Ammon's horn (tissue), 1 donor: ENCODE data around the gene RBP3.

Experiments used
- DNase-seq: peaks from one replicate; pipeline ENCODE4 v3.0.0-alpha.2; 2016; ENCODE audit warnings: low spot score

Gene RBP3

DNA sequence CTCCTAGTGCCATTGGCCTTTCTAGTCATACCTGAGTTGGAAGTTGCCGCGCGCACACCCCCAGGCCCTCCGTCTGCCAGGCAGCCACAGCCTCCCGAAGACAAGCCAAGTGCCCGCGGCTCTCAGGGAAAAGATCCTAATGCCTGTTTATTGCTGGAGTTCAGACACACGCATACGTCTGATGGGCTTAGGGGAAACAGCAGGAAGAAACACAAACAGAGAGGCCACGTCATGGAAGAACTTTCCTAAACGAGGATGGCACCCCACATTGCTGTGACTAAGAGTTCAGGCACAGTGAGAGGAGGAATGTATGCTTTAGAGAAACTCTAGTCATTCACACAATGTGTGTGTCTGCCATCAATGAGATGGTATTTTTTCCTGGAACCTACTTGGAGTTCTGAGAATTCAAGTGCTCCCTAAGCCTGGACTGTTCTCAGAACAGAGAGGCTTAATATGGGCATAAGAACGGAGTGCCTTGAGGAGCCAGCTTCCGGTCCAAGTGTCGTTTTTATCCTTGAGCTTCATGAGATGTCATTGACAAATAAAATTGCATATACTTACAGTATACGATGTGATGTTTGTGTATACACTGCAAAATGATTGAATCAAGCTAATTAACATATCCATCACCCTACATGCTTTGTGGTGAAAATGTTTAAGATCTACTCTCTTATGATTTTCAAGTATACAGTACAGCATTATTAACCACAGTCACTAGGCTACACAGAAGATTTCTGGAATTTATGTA lies 11.6 kb upstream of the RBP3 start:
- no peak for DNase-seq

DNA sequence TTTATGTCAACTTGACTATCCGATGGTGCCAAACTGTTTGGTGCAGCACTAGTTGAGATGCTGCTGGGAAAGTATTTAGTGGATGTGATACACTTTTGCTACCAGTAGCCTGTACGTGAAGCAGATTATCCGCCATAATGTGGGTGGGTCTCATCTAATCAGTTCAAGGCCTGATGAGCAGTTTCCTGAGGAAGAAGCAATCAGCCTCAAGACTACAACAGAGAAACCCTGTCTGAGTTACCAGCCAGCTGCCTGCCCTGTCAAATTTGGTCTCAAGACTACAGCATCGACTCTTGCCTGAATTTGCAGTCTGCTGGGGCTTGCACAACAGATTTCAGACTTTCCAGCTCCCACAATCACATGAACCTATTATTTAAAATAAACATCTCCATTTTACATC lies 10.9 kb upstream of the RBP3 start:
- no peak for DNase-seq

DNA sequence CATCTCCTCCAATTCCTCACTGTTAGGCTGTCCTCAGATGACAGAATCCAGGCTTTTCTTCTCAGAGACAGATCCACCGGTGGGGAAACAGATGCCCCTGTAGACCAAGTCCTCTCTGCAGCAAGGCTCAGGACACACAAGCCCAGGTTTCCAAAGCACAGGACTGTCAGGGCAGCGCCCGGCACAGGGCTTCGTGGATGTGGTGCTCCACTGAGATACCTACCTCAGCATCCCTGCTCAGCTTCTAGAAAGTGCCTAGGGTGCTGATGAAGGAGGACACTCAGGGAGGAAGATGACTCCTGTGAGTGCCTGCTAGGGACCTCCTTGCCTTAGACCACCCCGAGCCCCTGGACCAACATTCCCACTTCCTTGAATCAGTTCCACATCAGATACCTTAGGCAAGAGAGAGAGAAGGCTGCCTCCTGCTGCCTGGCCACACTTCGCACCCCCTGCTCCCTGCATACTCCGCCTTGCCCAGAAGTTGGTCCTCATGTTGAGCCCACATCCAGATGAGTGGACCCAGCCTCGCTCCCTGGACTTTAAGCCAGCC lies 8.9 kb upstream of the RBP3 start:
- DNase-seq: no peak

DNA sequence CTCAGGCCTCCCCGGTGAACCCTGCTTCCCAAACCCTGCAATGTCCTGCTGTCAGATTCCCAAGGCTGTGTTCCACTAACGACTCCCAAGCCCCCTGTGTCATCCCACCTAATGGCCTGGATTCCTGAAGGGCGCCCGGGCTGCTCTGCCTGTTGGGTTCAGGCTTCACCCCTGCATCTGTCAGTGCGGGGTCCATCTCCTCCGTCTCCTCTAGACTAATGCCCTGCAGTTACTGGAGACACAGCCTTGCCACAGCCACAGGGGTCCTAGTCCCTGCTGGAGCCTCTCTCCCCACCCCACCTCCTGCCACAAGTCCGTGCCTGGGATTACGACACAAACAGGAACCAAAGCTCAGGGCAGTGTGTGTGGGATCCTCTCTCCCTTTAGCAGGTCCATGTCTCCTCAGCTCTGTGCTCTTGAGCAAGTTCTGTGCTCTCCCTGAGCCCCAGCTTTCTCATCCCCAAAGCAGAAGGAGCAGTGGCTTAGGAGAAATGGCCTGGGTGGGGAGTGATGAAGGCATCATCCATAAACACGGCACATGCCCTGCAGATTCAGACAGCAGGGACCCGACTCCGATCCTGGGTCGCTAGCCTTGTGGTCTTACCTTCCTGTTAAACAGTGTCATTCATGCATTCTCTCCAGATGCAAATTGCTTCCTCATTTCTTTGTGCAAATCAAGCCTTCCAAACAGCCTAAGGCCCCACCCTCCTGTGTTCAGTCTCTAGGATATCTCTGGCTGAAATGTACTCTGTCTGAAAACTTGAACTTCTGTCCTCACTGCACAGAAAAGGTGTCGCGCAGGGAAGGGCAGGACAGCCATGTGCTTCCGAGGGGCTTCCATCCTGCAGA lies 8.2 kb upstream of the RBP3 start:
- DNase-seq: no peak

DNA sequence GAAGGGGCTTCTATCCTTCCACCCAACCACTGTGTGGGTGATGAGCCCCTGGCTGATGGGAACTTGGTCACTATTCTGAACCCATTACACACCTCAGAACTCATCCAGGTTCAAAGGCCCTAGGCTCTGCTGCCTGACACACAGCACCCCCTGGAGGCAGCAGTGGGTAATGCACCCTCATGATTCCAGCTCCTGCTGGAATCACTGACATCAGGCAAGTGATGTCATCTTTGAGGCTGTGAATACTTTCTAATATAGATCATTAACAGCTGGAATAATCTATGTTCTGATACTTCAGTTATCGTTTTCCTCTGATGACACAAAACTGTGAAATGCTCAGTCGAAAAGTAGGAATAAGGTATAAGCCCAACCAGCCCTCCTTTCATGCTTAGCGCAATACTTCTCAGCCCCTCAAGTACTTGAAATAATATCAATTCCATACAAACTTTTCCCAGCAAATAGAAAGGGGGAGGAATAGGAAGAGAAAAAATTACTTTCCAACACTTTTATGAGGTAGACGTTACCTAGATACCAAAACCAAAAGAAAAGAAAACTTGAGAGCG lies 7.5 kb upstream of the RBP3 start:
- DNase-seq: peak; percentile 52

DNA sequence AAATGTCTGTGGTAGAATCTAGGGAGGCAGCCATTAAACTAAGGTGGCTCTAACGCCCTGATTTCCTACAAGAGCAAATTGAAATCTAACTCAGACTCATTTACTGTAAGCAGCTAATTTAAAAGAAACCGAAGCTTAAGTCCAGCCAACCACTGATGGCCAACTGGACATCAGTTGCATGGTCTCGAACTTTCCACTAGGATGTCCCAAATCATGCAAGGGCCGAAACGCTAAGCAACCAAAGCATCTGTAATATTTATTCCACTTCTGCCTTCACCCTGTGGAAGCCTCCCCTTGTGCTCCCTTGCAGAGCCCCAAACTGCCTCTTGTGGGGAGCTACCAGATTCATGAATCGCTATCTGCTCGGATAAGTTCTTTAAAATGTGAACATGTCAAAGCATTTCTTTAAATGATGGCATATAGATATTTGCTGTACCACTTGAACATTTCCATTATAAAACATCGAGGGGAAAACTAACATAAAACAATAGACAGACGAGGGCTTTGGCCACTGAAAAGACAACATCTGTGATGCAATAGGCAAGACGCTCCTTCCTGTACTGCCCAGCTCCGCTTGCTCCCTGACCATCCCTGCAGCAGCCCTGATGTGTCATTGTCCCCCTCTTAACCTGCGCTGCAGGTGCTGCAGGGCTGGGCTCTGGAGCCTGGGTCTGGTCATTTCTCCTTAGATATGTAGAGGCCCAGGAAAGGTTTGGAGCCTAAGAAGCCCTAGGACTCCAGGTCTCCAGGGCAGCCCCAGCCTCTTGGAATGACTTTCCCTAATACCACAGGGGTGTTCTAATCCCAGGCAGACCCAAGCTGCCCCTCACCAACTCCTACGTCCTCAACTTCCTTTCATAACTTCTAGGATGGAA lies 2.9 kb upstream of the RBP3 start:
- no peak for DNase-seq

DNA sequence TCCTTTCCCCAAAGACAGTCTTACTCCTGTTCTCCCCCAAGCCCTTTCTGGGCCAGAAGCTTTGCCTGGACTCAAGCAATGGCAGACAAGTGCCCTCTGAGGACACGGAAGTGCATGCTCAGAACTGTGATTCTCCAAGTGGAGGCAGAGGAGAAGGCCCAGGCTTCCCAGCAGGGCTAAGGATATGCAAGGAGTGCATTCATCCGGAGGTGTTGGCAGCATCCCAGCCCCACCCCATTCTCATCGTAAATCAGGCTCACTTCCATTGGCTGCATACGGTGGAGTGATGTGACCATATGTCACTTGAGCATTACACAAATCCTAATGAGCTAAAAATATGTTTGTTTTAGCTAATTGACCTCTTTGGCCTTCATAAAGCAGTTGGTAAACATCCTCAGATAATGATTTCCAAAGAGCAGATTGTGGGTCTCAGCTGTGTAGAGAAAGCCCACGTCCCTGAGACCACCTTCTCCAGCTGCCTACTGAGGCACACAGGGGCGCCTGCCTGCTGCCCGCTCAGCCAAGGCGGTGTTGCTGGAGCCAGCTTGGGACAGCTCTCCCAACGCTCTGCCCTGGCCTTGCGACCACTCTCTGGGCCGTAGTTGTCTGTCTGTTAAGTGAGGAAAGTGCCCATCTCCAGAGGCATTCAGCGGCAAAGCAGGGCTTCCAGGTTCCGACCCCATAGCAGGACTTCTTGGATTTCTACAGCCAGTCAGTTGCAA lies 1.4 kb upstream of the RBP3 start:
- DNase-seq: no peak

DNA sequence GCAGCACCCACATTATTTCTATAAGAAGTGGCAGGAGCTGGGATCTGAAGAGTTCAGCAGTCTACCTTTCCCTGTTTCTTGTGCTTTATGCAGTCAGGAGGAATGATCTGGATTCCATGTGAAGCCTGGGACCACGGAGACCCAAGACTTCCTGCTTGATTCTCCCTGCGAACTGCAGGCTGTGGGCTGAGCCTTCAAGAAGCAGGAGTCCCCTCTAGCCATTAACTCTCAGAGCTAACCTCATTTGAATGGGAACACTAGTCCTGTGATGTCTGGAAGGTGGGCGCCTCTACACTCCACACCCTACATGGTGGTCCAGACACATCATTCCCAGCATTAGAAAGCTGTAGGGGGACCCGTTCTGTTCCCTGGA lies 874 bp upstream of the RBP3 start:
- no peak for DNase-seq

DNA sequence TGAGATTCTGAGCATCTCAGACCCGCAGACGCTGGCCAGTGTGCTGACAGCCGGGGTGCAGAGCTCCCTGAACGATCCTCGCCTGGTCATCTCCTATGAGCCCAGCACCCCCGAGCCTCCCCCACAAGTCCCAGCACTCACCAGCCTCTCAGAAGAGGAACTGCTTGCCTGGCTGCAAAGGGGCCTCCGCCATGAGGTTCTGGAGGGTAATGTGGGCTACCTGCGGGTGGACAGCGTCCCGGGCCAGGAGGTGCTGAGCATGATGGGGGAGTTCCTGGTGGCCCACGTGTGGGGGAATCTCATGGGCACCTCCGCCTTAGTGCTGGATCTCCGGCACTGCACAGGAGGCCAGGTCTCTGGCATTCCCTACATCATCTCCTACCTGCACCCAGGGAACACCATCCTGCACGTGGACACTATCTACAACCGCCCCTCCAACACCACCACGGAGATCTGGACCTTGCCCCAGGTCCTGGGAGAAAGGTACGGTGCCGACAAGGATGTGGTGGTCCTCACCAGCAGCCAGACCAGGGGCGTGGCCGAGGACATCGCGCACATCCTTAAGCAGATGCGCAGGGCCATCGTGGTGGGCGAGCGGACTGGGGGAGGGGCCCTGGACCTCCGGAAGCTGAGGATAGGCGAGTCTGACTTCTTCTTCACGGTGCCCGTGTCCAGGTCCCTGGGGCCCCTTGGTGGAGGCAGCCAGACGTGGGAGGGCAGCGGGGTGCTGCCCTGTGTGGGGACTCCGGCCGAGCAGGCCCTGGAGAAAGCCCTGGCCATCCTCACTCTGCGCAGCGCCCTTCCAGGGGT lies 703 bp downstream of the RBP3 start:
- DNase-seq: no peak

DNA sequence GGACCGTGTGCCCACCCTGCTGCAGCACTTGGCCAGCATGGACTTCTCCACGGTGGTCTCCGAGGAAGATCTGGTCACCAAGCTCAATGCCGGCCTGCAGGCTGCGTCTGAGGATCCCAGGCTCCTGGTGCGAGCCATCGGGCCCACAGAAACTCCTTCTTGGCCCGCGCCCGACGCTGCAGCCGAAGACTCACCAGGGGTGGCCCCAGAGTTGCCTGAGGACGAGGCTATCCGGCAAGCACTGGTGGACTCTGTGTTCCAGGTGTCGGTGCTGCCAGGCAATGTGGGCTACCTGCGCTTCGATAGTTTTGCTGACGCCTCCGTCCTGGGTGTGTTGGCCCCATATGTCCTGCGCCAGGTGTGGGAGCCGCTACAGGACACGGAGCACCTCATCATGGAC lies 1.4 kb downstream of the RBP3 start:
- no peak for DNase-seq

DNA sequence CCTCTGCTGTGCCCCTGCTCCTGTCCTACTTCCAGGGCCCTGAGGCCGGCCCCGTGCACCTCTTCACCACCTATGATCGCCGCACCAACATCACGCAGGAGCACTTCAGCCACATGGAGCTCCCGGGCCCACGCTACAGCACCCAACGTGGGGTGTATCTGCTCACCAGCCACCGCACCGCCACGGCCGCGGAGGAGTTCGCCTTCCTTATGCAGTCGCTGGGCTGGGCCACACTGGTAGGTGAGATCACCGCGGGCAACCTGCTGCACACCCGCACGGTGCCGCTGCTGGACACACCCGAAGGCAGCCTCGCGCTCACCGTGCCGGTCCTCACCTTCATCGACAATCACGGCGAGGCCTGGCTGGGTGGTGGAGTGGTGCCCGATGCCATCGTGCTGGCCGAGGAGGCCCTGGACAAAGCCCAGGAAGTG lies 1.8 kb downstream of the RBP3 start:
- DNase-seq: no peak

DNA sequence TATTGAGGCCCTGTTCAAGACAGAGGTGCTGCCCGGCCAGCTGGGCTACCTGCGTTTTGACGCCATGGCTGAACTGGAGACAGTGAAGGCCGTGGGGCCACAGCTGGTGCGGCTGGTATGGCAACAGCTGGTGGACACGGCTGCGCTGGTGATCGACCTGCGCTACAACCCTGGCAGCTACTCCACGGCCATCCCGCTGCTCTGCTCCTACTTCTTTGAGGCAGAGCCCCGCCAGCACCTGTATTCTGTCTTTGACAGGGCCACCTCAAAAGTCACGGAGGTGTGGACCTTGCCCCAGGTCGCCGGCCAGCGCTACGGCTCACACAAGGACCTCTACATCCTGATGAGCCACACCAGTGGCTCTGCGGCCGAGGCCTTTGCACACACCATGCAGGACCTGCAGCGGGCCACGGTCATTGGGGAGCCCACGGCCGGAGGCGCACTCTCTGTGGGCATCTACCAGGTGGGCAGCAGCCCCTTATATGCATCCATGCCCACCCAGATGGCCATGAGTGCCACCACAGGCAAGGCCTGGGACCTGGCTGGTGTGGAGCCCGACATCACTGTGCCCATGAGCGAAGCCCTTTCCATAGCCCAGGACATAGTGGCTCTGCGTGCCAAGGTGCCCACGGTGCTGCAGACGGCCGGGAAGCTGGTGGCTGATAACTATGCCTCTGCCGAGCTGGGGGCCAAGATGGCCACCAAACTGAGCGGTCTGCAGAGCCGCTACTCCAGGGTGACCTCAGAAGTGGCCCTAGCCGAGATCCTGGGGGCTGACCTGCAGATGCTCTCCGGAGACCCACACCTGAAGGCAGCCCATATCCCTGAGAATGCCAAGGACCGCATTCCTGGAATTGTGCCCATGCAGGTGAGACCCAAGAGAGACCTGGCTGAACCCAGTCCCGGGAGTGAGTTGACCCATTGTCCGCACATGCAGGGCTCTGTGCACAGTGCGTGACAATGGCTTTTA lies 2.8 kb downstream of the RBP3 start:
- DNase-seq: no peak

DNA sequence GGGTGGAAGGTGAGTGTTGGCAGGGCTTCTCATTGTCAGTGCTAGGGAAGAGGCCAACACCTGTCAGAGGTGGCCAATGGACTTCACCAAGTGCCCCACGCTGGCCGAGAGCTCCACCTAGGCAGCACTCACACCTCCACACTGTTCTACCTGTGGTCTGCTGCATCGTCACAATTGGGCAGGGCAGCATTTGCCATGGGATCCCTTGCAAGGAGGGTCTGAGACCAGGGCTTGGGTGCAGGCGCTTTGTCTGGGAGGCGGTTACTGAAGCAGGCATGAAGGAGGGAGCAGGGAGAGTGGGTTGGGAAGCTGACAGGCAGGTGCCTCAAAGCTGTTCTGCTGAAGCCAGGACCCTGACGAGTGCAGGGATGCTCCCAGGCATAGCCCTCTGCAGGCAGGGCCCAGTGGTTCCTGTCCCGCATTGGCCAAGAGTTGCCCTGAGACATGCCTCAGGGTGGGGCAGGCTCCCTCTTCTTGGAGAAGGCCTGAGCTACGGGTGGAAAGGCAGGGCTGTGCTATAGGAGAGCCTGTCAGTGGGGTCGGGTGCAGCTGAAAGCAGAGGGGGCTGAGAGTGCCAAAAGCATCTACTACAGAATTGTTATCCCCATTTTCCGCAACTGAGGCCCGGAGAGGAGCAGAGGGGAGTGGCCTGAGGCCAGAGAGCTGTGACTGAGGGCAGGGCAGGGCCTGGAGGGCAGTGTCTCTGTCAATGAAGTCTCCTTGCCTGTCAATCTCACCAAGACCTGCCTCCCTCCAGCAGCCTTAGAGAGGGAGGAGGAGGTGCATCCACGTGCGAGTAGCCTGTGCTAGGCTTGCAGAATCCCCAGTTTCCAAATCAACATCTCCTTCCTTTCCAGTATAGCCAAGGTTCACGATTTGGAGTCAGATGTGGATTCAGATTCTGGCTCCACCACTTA lies 4.0 kb downstream of the RBP3 start:
- no peak for DNase-seq

DNA sequence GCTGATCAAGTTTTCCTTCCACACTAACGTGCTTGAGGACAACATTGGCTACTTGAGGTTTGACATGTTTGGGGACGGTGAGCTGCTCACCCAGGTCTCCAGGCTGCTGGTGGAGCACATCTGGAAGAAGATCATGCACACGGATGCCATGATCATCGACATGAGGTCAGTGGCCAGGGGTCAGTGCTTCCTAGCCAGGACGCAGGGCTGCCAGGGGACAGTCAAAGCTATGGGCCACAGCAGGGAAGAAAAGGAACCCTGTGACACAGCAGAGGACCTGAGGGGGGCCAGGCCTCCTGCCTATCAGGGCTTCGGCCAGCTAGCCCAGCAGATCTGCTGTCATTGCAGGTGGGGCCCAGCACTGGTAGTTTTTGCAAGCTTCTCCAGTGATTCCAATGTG lies 5.2 kb downstream of the RBP3 start:
- DNase-seq: no peak

DNA sequence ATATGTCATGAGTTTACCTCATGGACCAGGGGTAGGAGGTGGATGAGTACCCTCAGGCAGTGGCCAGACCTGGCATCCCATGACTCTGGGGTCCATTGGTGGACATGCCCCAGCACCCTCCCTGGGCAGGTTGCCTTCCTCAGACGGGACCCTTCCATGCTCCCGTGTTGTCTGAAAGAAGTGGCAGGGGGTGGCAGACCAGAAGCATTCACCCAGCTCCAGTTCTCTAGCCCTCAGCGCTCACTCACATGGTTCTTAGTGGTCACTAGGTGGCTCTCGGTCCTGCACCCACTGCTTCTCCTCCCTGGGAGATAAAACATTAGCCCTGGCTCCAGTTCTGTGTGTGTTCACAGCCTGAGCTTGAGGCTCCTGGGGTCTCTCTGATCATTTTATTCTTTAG lies 6.0 kb downstream of the RBP3 start:
- DNase-seq: no peak

DNA sequence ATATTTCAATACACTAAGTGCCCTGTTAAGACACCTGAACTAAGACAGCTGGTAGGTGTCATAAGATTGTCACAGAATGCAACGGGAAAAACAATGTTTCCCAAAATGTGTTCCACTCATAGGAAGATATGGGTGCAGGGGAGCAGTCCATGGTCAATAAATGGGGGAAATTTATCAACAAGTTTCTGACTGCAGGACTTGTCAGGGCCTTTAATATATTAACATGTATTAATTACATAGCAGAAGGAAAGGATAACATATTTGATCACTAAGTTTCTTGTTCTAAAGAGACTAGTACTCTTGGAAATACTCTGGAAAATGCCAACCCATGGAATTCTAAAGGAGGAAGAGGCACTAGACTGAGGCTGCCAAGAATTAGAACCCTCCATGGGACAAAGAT lies 6.7 kb downstream of the RBP3 start:
- DNase-seq: no peak

DNA sequence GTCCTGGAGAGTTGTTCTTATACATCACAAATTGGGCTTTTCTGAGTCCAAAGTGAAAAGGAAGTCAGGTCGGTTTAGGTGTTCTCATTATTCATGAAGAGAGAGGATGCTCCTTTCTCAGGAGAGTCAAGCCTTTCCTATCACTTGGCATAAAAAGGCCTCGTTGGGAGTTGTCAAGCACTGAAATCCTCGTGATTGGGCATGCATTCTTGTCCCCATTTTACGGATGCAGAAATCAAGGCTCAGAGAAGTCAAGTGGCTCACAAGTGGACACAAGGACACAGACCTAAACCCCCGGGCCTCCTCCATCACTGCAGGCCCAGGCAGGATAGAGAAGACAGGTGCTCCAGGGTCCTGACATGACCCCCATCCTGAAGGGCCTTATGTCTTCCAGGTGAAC lies 8.5 kb downstream of the RBP3 start:
- no peak for DNase-seq

DNA sequence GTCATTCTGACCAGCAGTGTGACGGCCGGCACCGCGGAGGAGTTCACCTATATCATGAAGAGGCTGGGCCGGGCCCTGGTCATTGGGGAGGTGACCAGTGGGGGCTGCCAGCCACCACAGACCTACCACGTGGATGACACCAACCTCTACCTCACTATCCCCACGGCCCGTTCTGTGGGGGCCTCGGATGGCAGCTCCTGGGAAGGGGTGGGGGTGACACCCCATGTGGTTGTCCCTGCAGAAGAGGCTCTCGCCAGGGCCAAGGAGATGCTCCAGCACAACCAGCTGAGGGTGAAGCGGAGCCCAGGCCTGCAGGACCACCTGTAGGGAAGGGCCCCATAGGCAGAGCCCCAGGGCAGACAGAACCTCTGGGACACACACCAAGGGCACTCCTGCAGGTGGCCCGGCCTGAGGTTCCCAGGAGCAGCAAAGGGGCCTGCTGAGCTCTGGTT lies 9.0 kb downstream of the RBP3 start:
- DNase-seq: no peak
